Esophagus (tissue), 2 donors: Measurements from ENCODE around the gene FBXW5. TPM values are rescaled to one million over a fixed set of nuclear protein-coding genes. Genes with fewer than 3 reads are reported as not detected.

Source experiments
- H3K27ac ChIP-seq, 2 donors: one replicate each; pipeline ENCODE4 v1.5.1; 2013; ENCODE audit warnings: low read depth in 2 of 2, mild to moderate bottlenecking in 2 of 2, inconsistent platforms in 1 of 2, low read length in 1 of 2, moderate library complexity in 1 of 2
- H3K27me3 ChIP-seq, 2 donors: one replicate each; pipeline ENCODE4 v1.6.1; 2013; ENCODE audit warnings: low read length in 2 of 2, control low read depth in 1 of 2, mild to moderate bottlenecking in 1 of 2; ENCODE audit not compliant: insufficient read depth in 2 of 2, control insufficient read depth in 1 of 2
- H3K36me3 ChIP-seq, 2 donors: one replicate each; pipeline ENCODE4 v1.6.1; 2013; ENCODE audit warnings: low read length in 1 of 2; ENCODE audit not compliant: control insufficient read depth in 2 of 2, insufficient read depth in 2 of 2
- H3K4me1 ChIP-seq, 2 donors: one replicate each; pipeline ENCODE4 v1.6.1; 2013; ENCODE audit warnings: low read length in 1 of 2; ENCODE audit not compliant: control insufficient read depth in 2 of 2, insufficient read depth in 2 of 2
- H3K4me3 ChIP-seq, 2 donors: one replicate each; pipeline ENCODE4 v1.5.1; 2013; ENCODE audit warnings: low read length in 2 of 2, mild to moderate bottlenecking in 2 of 2, low read depth in 1 of 2, moderate library complexity in 1 of 2
- H3K9me3 ChIP-seq, 2 donors: one replicate each; pipeline ENCODE4 v1.6.1; 2013; ENCODE audit warnings: mild to moderate bottlenecking in 2 of 2, low read depth in 1 of 2, low read length in 1 of 2, moderate library complexity in 1 of 2; ENCODE audit not compliant: control insufficient read depth in 2 of 2, insufficient read depth in 1 of 2
- WGBS, 2 donors: extraction: QIAGEN DNeasy Blood & Tissue Kit; methylation state at CpG; one replicate each; pipeline ENCODE4 v1.1.7; 2013; 5-methylcytosine and 5-hydroxymethylcytosine counted together
- polyA plus RNA-seq, 2 donors: library from polyadenylated mRNA; stranded (reverse); fragments of 200-250 nt; gene quantifications; one replicate each; pipeline ENCODE4 v1.2.3, GENCODE V29; 2013
- donor health status: healthy with polysubstance abuse.
- donor health status: Bipolar disorder and iron deficiency.

FBXW5 gene
- polyA plus RNA-seq, 2 donors: 91.4 to 97.3 TPM

GRCh38 chr9:136915632-136916329 lies 28.8 kb downstream of the FBXW5 start:
- Histone ChIP-seq H3K36me3 (peaks cover 3 to 58% of the 10 kb centered on the region in 2 donors), H3K27ac (no peak overlapping the region), H3K4me1 (no peaks in the 10 kb centered on the region), H3K27me3 (no peaks in the 10 kb centered on the region), H3K4me3 (no peak overlapping the region), H3K9me3 (no peaks in the 10 kb centered on the region)
- 85% methylated on average over 21 of the region's 21 CpGs for WGBS, 2 donors

DNA sequence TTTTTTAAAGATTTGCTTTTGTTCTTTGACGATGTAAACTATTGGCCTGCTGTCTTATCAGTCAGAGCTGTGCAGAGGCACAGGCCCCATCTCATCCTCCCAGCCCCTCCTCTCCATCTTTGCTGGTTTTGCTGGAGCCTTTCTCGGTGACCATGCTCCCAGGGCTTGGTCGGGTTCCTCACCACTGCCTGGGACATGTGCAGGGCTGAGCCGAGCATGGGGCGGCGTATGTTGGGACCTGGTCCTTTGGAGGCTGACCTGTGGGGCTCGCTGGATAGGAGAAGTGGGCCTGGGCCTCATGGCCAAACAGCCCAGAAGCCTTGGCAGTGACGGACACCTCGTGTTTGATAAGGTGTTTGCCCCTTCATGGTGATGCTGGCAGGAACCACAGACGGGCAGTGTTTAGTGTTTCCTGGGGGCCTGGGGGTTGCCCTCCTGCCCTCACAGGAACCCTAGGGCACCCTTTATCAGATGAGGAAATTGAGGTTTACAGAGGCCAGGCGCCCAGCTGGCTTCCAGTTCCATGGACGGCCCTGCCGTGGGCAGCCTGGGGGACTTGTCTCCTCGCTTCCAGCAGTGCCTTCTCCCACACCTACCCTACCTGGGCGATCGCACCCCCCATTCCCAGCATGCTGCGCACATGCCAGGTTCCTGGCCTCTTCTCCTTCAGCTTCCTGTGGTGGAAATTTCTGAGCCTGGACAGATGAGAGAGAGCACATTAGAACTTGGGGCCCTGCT lies 30.7 kb downstream of the FBXW5 start:
- peaks cover 3 to 60% of the 10 kb centered on the region in 2 donors for H3K36me3 ChIP-seq
- WGBS, 2 donors: 93% methylated on average over 17 of the region's 17 CpGs
- no peak overlapping the region for H3K27ac ChIP-seq
- H3K4me3 ChIP-seq: no peak overlapping the region
- no peaks in the 10 kb centered on the region for H3K9me3 ChIP-seq
- H3K27me3 ChIP-seq: no peaks in the 10 kb centered on the region
- no peaks in the 10 kb centered on the region for H3K4me1 ChIP-seq

GRCh38 chr9:136910901-136911245 lies 33.7 kb downstream of the FBXW5 start:
- H3K36me3 ChIP-seq: peaks cover 10 to 56% of the 10 kb centered on the region in 2 donors
- H3K9me3 ChIP-seq: no peaks in the 10 kb centered on the region
- 90% methylated on average over 12 of the region's 12 CpGs for WGBS, 2 donors
- H3K27me3 ChIP-seq: no peaks in the 10 kb centered on the region
- no peak overlapping the region for H3K27ac ChIP-seq
- H3K4me3 ChIP-seq: no peak overlapping the region
- no peaks in the 10 kb centered on the region for H3K4me1 ChIP-seq

GRCh38 chr9:136910197-136910900 lies 34.2 kb downstream of the FBXW5 start:
- H3K9me3 ChIP-seq: no peaks in the 10 kb centered on the region
- H3K27me3 ChIP-seq: no peaks in the 10 kb centered on the region
- no peaks in the 10 kb centered on the region for H3K4me1 ChIP-seq
- H3K36me3 ChIP-seq: peaks cover 10 to 52% of the 10 kb centered on the region in 2 donors
- WGBS, 2 donors: 87 to 92% methylated on average over 12 of the region's 12 CpGs
- H3K4me3 ChIP-seq: no peak overlapping the region
- no peak overlapping the region for H3K27ac ChIP-seq

DNA sequence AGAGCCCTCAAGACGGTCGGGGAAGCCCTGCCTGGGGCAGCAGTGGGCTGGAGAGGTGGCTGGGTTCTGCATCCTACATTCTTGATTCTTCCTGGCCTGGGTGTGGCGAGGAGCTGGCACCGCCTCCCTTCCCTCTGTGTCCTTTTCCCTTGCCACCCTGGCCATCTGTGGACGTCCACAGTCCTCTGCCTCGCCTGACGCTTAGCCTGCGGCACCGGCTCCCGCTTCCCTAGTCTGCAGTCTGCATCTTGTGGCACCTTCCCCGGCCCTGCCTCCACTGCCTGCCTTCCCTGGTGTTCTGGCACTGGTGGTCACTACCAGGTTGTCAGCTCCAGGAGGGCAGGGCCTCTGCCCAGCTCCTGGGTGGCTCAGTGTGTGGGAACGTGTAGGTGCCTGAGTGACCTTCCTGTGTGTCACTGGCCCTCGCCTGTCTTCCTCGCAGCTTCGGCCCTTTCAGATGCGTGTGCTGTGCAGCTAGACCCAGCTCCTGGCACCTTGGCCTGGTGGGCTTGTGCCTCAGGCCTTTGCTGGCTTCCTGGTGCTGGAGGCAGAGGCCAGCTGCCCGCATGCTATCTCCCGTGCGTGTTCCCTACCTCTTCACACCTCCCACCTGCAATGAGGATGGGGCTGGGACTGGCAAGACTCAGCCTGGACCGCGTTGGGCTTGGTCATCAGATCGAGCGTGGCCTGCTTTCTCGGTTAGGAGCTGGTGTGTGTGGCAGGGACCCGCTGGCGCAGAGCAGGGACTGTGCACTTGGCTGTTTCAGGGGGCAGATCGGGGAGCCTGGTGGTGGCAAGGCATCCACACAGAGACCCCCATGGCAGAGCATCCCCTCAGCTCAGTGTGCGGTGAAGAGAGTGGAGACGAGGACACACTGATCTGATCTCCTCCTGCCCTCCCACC lies 37.3 kb downstream of the FBXW5 start:
- Histone ChIP-seq H3K4me3 (no peak overlapping the region), H3K36me3 (peaks cover 10 to 37% of the 10 kb centered on the region in 2 donors), H3K27ac (no peak overlapping the region), H3K9me3 (no peaks in the 10 kb centered on the region), H3K4me1 (peaks cover 1 to 2% of the 10 kb centered on the region in 2 donors), H3K27me3 (no peaks in the 10 kb centered on the region)
- WGBS, 2 donors: 94 to 96% methylated on average over 29 of the region's 29 CpGs

GRCh38 chr9:136906266-136906665 lies 38.3 kb downstream of the FBXW5 start:
- Histone ChIP-seq H3K27me3 (no peaks in the 10 kb centered on the region), H3K4me3 (no peak overlapping the region), H3K27ac (no peak overlapping the region), H3K4me1 (peaks cover 7 to 12% of the 10 kb centered on the region in 2 donors), H3K36me3 (peaks cover 10 to 37% of the 10 kb centered on the region in 2 donors), H3K9me3 (no peaks in the 10 kb centered on the region)
- 77 to 79% methylated on average over 4 of the region's 4 CpGs for WGBS, 2 donors

DNA sequence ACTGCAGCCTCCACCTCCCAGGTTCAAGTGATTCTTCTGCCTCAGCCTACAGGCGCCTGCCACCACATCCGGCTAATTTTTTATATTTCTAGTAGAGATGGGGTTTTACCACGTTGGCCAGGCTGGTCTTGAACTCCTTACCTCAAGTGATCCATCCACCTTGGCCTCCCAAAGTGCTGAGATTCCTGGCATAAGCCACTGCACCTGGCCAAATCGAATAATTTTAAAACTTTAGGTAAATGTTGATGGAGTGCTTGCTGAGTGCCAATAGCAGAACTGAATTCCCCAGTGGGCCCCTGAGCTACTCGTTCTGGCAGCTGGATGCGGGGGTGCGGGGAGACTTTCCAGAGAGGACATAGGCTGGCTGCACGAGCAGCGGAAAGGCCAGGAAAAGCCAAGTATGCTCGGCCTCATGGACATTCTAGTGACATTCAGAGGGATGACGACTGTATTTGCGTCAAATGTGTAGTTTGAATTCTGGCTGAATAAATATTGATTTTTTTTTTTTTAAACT lies 41.4 kb downstream of the FBXW5 start:
- WGBS, 2 donors: 50 to 55% methylated on average over 12 of the region's 12 CpGs
- H3K27ac ChIP-seq: peak overlapping the region; percentile 97 to 99
- H3K4me3 ChIP-seq: no peak overlapping the region
- H3K27me3 ChIP-seq: no peaks in the 10 kb centered on the region
- peaks cover 7 to 21% of the 10 kb centered on the region in 2 donors for H3K36me3 ChIP-seq
- no peaks in the 10 kb centered on the region for H3K9me3 ChIP-seq
- H3K4me1 ChIP-seq: peaks cover 7 to 24% of the 10 kb centered on the region in 2 donors

DNA sequence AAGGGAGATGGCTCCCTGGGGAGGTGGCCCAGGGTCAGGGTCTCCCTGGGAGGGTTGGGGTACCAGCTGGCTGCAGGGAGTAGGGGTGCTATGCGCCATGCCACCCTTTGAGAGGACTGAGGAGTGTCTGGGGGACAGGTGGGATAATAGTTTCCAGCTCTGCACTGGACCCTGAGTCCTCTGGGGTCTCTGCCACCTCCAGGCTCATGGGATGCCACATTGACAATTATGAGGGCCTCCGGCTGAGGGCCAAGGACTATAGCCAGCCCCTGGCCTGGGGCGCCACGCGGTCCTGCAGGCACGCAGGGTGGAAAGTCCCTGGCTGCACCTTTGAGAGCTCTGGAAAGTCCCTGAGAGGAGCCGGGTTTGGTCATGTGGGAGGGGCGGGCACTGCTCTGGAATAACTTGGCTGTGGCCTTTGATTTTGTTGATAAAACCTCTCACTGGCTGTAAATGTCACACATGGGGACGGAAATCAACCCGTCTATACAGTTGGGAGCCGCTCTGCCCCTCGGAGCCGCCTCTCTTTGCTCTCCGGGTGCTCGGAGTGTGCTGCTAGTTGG lies 42.2 kb downstream of the FBXW5 start:
- H3K9me3 ChIP-seq: no peaks in the 10 kb centered on the region
- 8 to 9% methylated on average over 15 of the region's 15 CpGs for WGBS, 2 donors
- peaks cover 7 to 24% of the 10 kb centered on the region in 2 donors for H3K4me1 ChIP-seq

More for the DNA sequence above, 42.2 kb downstream of the FBXW5 start:
- Histone ChIP-seq H3K36me3 (peaks cover 3 to 13% of the 10 kb centered on the region in 2 donors), H3K27ac (peak overlapping the region; percentile 97 to 99), H3K4me3 (peak overlapping the region; percentile 41 to 42), H3K27me3 (no peaks in the 10 kb centered on the region)
